ENCODE data around the gene CCDC33. TPM values are rescaled to one million over a fixed set of nuclear protein-coding genes. Genes with fewer than 3 reads are reported as not detected.

The CCDC33 gene
- total RNA-seq, 4 donors from 2014 or later: not detected

- no peaks in the 10 kb centered on the region for H3K4me1 ChIP-seq
- TF ChIP-seq CTCF (IDR thresholded peaks at IDR 0.05) (no peak), POLR2A (IDR thresholded peaks at IDR 0.05) (no peak), EP300 (IDR thresholded peaks at IDR 0.05) (no peak)
- H3K4me3 ChIP-seq: no peak overlapping the region
- 8 to 25% methylated on average over 1 of the region's 1 CpG for WGBS, 2 donors
- DNase-seq (ENCODE audit: low spot score in 2 of 2): no peak
- no peaks in the 10 kb centered on the region for H3K36me3 ChIP-seq
- H3K9me3 ChIP-seq: no peaks in the 10 kb centered on the region
- no peak overlapping the region for H3K27ac ChIP-seq
- H3K27me3 ChIP-seq: peaks cover 0 to 6% of the 10 kb centered on the region in 2 donors
Observed at GRCh38 chr15:74297887-74298286, 61.8 kb downstream of the CCDC33 start.

GRCh38 chr15:74300057-74300795 is 64.1 kb downstream of the CCDC33 start:
- no peaks in the 10 kb centered on the region for H3K4me1 ChIP-seq
- H3K9me3 ChIP-seq: no peaks in the 10 kb centered on the region
- WGBS, 2 donors: 54 to 57% methylated on average over 26 of the region's 26 CpGs
- no peaks in the 10 kb centered on the region for H3K36me3 ChIP-seq
- TF ChIP-seq CTCF (IDR thresholded peaks at IDR 0.05) (no peak), EP300 (IDR thresholded peaks at IDR 0.05) (no peak), POLR2A (IDR thresholded peaks at IDR 0.05) (no peak)
- no peak overlapping the region for H3K4me3 ChIP-seq
- H3K27ac ChIP-seq: no peak overlapping the region
- H3K27me3 ChIP-seq: peaks cover 0 to 22% of the 10 kb centered on the region in 2 donors
- DNase-seq (ENCODE audit: low spot score in 2 of 2): no peak

GRCh38 chr15:74301583-74302361 is 65.6 kb downstream of the CCDC33 start:
- TF ChIP-seq POLR2A (IDR thresholded peaks at IDR 0.05) (no peak), CTCF (IDR thresholded peaks at IDR 0.05) (no peak), EP300 (IDR thresholded peaks at IDR 0.05) (no peak)
- no peak for DNase-seq (ENCODE audit: low spot score in 2 of 2)
- Histone ChIP-seq H3K4me1 (no peaks in the 10 kb centered on the region), H3K9me3 (no peaks in the 10 kb centered on the region), H3K36me3 (no peaks in the 10 kb centered on the region), H3K27ac (no peak overlapping the region), H3K4me3 (no peak overlapping the region), H3K27me3 (peaks cover 0 to 38% of the 10 kb centered on the region in 2 donors)
- 67% methylated on average over 7 of the region's 7 CpGs for WGBS, 2 donors

- Histone ChIP-seq H3K27me3 (peaks cover 0 to 49% of the 10 kb centered on the region in 2 donors), H3K9me3 (no peaks in the 10 kb centered on the region), H3K4me1 (no peaks in the 10 kb centered on the region), H3K4me3 (no peak overlapping the region), H3K27ac (no peak overlapping the region), H3K36me3 (no peaks in the 10 kb centered on the region)
- 16 to 21% methylated on average over 5 to 7 of the region's 7 CpGs for WGBS, 2 donors
- DNase-seq (ENCODE audit: low spot score in 2 of 2): no peak
- TF ChIP-seq EP300 (IDR thresholded peaks at IDR 0.05): no peak
- TF ChIP-seq CTCF (IDR thresholded peaks at IDR 0.05): peak in 4 of 5 experiments; percentile 26 to 70 (median 46)
Observed at GRCh38 chr15:74302821-74303359, 66.8 kb downstream of the CCDC33 start.
